ENCODE results near the gene TSPO. TPM values are rescaled to one million over a fixed set of nuclear protein-coding genes. Genes with fewer than 3 reads are reported as not detected.

The TSPO gene
- total and polyA plus RNA-seq, 2 of the 8 experiments (the other 6 are each of a cell fraction or from before 2014, with no cell fraction given): 19.9 to 51.5 TPM

DNA sequence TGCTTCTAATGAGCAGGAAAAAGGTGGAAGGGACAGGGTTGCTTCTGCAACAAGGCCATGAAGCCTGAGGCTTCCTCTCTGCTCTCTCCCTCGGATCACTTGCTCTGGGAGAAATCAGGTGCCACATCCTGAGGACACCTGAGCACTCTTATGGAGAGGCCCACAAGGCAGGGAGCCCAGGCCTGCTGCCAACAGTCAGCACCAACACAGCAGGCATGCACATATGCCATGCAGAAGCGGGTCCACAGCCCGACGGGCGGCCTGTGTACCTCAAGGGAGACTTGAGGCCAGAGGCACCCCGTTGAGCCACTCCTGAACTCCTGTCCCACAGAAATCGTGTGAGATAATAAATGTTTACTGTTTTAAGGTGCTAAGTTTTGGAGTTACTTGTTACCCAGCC is 26.1 kb downstream of the TSPO start:
- H2AK5ac ChIP-seq (ENCODE audit: low read depth, low read length): no peak overlapping the region
- no peak overlapping the region for H3K23ac ChIP-seq (ENCODE audit: insufficient read length)
- no peaks in the 10 kb centered on the region for H3K79me1 ChIP-seq (ENCODE audit: low read depth, low read length)
- H2BK20ac ChIP-seq (ENCODE audit: low read length): no peak overlapping the region
- no peak overlapping the region for H2BK120ac ChIP-seq (replicated peaks; ENCODE audit: low read depth, low read length)
- H3K23me2 ChIP-seq (ENCODE audit: low read depth, low read length): no peaks in the 10 kb centered on the region
- FAIRE-seq: no peak
- no peak for DNase-seq (ENCODE audit: low read depth in 1 of 2, low spot score in 2 of 2)
- no peak overlapping the region for H4K8ac ChIP-seq (ENCODE audit: extremely low read depth, insufficient read depth, low read length)
- ChIA-PET CTCF (ENCODE audit: partially characterized antibody) (no interaction called here), POLR2A (ENCODE audit: partially characterized antibody) (interaction anchor here (1.2 kb wide), 1 partner anchor 9 kb away, joined by 4 read pairs; the partner anchor contains the start of gene TTLL12)
- H2AFZ ChIP-seq (ENCODE audit: low read length): no peak overlapping the region
- H3K56ac ChIP-seq (replicated peaks; ENCODE audit: insufficient read length, low read depth, low read length): no peak overlapping the region
- H4K91ac ChIP-seq (replicated peaks; ENCODE audit: insufficient read length, low read length): no peak overlapping the region
- peaks cover 4 to 18% of the 10 kb centered on the region in 2 experiments for H4K20me1 ChIP-seq (replicated peaks in 1 of 2; ENCODE audit: control insufficient read depth in 1 of 2, insufficient read depth in 2 of 2, low read length in 2 of 2)
- H3K4ac ChIP-seq (replicated peaks; ENCODE audit: insufficient read length, low read depth, low read length): no peak overlapping the region
- no peak overlapping the region for H3K9ac ChIP-seq (replicated peaks in 1 of 4; ENCODE audit: extremely low read depth in 1 of 4, low read depth in 3 of 4, low read length in 3 of 4)
- no peak overlapping the region for H3K4me3 ChIP-seq (ENCODE audit: extremely low read depth in 1 of 4, insufficient read depth in 2 of 4, low read depth in 3 of 4, low read length in 4 of 4)
- peaks cover 29 to 70% (median 62%) of the 10 kb centered on the region in 4 experiments for H3K36me3 ChIP-seq (ENCODE audit: control insufficient read depth in 2 of 4, insufficient read depth in 4 of 4, low read length in 3 of 4)
- H4K5ac ChIP-seq (ENCODE audit: insufficient read length, low read depth, low read length): no peak overlapping the region
- no peak overlapping the region for H3K4me2 ChIP-seq (ENCODE audit: insufficient read depth in 1 of 2, low read depth in 2 of 2, low read length in 2 of 2)
- no peak overlapping the region for H2BK5ac ChIP-seq (ENCODE audit: low read depth, low read length)
- no peak overlapping the region for H3K14ac ChIP-seq (ENCODE audit: insufficient read length)
- no peaks in the 10 kb centered on the region for H3K9me3 ChIP-seq (ENCODE audit: insufficient read depth in 2 of 2, low read depth in 1 of 2, low read length in 1 of 2)
- WGBS, 2 experiments (ENCODE audit: extremely low coverage in 1 of 2, insufficient coverage in 1 of 2, insufficient read length in 1 of 2, insufficient replicate concordance in 2 of 2, low coverage in 1 of 2, low lambda C conversion rate in 2 of 2, missing lambda C conversion rate in 1 of 2): 86% methylated on average over 7 of the region's 7 CpGs; no CpG with 5 or more reads in 1 of the 2 experiments
- no peaks in the 10 kb centered on the region; a peak in 2 of 7 replicates for H3K4me1 ChIP-seq (replicated peaks in 1 of 4; ENCODE audit: control insufficient read depth in 3 of 4, insufficient read depth in 4 of 4, low read length in 3 of 4)
- H3K27me3 ChIP-seq (replicated peaks in 1 of 4; ENCODE audit: control insufficient read depth in 3 of 4, extremely low read depth in 1 of 4, insufficient read depth in 3 of 4, low read length in 3 of 4): no peaks in the 10 kb centered on the region
- no peak overlapping the region for H2BK15ac ChIP-seq (ENCODE audit: low read length)
- H3K79me2 ChIP-seq (ENCODE audit: control insufficient read depth in 1 of 2, insufficient read depth in 2 of 2, low read length in 2 of 2): no peaks in the 10 kb centered on the region
- no peak overlapping the region for H3K27ac ChIP-seq (ENCODE audit: low read depth, low read length)
- H3K18ac ChIP-seq (ENCODE audit: extremely low read depth, low read length): no peak overlapping the region
- no peak overlapping the region for H2BK12ac ChIP-seq (ENCODE audit: low read depth, low read length)
- TF ChIP-seq ATF3 (IDR thresholded peaks at IDR 0.05; ENCODE audit: insufficient read depth, low read depth, low read length) (no peak), RXRA (IDR thresholded peaks at IDR 0.05; ENCODE audit: insufficient read depth, low read depth, low read length) (no peak), SP4 (IDR thresholded peaks at IDR 0.05; ENCODE audit: low read length) (no peak), HDAC2 (IDR thresholded peaks at IDR 0.05; ENCODE audit: borderline replicate concordance in 1 of 2, low read depth in 2 of 2, low read length in 2 of 2) (no peak), GABPA (IDR thresholded peaks at IDR 0.05; ENCODE audit: borderline replicate concordance, insufficient read depth, low read length) (no peak), ZNF274 (IDR thresholded peaks at IDR 0.05; ENCODE audit: borderline replicate concordance, extremely low read depth, low read length) (no peak), TAF7 (optimal IDR thresholded peaks at IDR 0.05; ENCODE audit: borderline replicate concordance, low read depth, low read length) (no peak), POLR2AphosphoS5 (IDR thresholded peaks at IDR 0.05; ENCODE audit: low read depth, low read length) (no peak), CTCF (IDR thresholded peaks at IDR 0.05; ENCODE audit: control extremely low read depth in 1 of 3, insufficient read depth in 1 of 3, low read depth in 1 of 3, low read length in 3 of 3) (no peak)
- TF ChIP-seq, protein P1, sequence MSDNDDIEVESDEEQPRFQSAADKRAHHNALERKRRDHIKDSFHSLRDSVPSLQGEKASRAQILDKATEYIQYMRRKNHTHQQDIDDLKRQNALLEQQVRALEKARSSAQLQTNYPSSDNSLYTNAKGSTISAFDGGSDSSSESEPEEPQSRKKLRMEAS (IDR thresholded peaks at IDR 0.05): no peak

All from H1 (cell line).